Measurements from ENCODE around the gene RNASE1.

RNASE1 gene

GRCh38 chr14:20792556-20792955 lies 10.1 kb downstream of the RNASE1 start:
- no peaks in the 10 kb centered on the region for H3F3A ChIP-seq (ENCODE audit: low read depth)
- no peaks in the 10 kb centered on the region for H3K27me3 ChIP-seq (ENCODE audit: insufficient read depth, low read length, poor library complexity, severe bottlenecking)
- H3K4me1 ChIP-seq (ENCODE audit: insufficient read depth, low read length, poor library complexity, severe bottlenecking), result no peaks in the 10 kb centered on the region
- no peak overlapping the region for H2AFZ ChIP-seq (ENCODE audit: low read length)
- no peak overlapping the region for H3K4me2 ChIP-seq (ENCODE audit: low read depth, low read length, poor library complexity, severe bottlenecking)
- H3K9ac ChIP-seq (ENCODE audit: low read depth, low read length, poor library complexity, severe bottlenecking), result no peak overlapping the region
- H4K20me1 ChIP-seq (ENCODE audit: insufficient read depth, low read length, poor library complexity, severe bottlenecking), result no peaks in the 10 kb centered on the region
- H3K9me3 ChIP-seq (ENCODE audit: insufficient read depth, low read depth, low read length), result no peaks in the 10 kb centered on the region
- H3K4me3 ChIP-seq (ENCODE audit: low read length, poor library complexity, severe bottlenecking), result no peak overlapping the region
- no peaks in the 10 kb centered on the region for H3K79me2 ChIP-seq (ENCODE audit: insufficient read depth, low read length)
- no peaks in the 10 kb centered on the region for H3K36me3 ChIP-seq (ENCODE audit: insufficient read depth, low read length)
- no peaks in the 10 kb centered on the region for H3K9me2 ChIP-seq (replicated peaks; ENCODE audit: low read depth, low read length)
- no peak for TF ChIP-seq CTCF (conservative IDR thresholded peaks at IDR 0.05; ENCODE audit: low read length)
- no peak for TF ChIP-seq EZH2phosphoT487 (IDR thresholded peaks at IDR 0.05; ENCODE audit: borderline replicate concordance)

- H2AFZ ChIP-seq (ENCODE audit: low read length), result no peak overlapping the region; the same call in 1 of the 2 replicates
- no peaks in the 10 kb centered on the region for H4K20me1 ChIP-seq (ENCODE audit: insufficient read depth, low read length, poor library complexity, severe bottlenecking)
- H3K9me3 ChIP-seq (ENCODE audit: insufficient read depth, low read depth, low read length), result no peaks in the 10 kb centered on the region
- H3K4me2 ChIP-seq (ENCODE audit: low read depth, low read length, poor library complexity, severe bottlenecking), result peak overlapping the region; percentile 19
- peaks cover 2% of the 10 kb centered on the region for H3K4me1 ChIP-seq (ENCODE audit: insufficient read depth, low read length, poor library complexity, severe bottlenecking)
- H3K9ac ChIP-seq (ENCODE audit: low read depth, low read length, poor library complexity, severe bottlenecking), result no peak overlapping the region
- H3K36me3 ChIP-seq (ENCODE audit: insufficient read depth, low read length), result no peaks in the 10 kb centered on the region
- H3K4me3 ChIP-seq (ENCODE audit: low read length, poor library complexity, severe bottlenecking), result no peak overlapping the region
- H3K27me3 ChIP-seq (ENCODE audit: insufficient read depth, low read length, poor library complexity, severe bottlenecking), result no peaks in the 10 kb centered on the region
- no peaks in the 10 kb centered on the region for H3K79me2 ChIP-seq (ENCODE audit: insufficient read depth, low read length)
- TF ChIP-seq EZH2phosphoT487 (IDR thresholded peaks at IDR 0.05; ENCODE audit: borderline replicate concordance), result no peak
- H3F3A ChIP-seq (ENCODE audit: low read depth), result no peaks in the 10 kb centered on the region
- no peaks in the 10 kb centered on the region for H3K9me2 ChIP-seq (replicated peaks; ENCODE audit: low read depth, low read length)
Observed at GRCh38 chr14:20791597-20791996, 11.0 kb downstream of the RNASE1 start.

- no peaks in the 10 kb centered on the region for H3K9me2 ChIP-seq (replicated peaks; ENCODE audit: low read depth, low read length)
- H3K4me2 ChIP-seq (ENCODE audit: low read depth, low read length, poor library complexity, severe bottlenecking), result peak overlapping the region; percentile 19
- no peaks in the 10 kb centered on the region for H3F3A ChIP-seq (ENCODE audit: low read depth)
- H3K36me3 ChIP-seq (ENCODE audit: insufficient read depth, low read length), result no peaks in the 10 kb centered on the region
- no peak overlapping the region for H2AFZ ChIP-seq (ENCODE audit: low read length)
- no peaks in the 10 kb centered on the region for H3K27me3 ChIP-seq (ENCODE audit: insufficient read depth, low read length, poor library complexity, severe bottlenecking)
- no peak overlapping the region for H3K9ac ChIP-seq (ENCODE audit: low read depth, low read length, poor library complexity, severe bottlenecking)
- H3K4me3 ChIP-seq (ENCODE audit: low read length, poor library complexity, severe bottlenecking), result no peak overlapping the region
- TF ChIP-seq EZH2phosphoT487 (IDR thresholded peaks at IDR 0.05; ENCODE audit: borderline replicate concordance) (no peak), CTCF (conservative IDR thresholded peaks at IDR 0.05; ENCODE audit: low read length) (no peak)
- no peaks in the 10 kb centered on the region for H4K20me1 ChIP-seq (ENCODE audit: insufficient read depth, low read length, poor library complexity, severe bottlenecking)
- peaks cover 2% of the 10 kb centered on the region for H3K4me1 ChIP-seq (ENCODE audit: insufficient read depth, low read length, poor library complexity, severe bottlenecking)
- no peaks in the 10 kb centered on the region for H3K79me2 ChIP-seq (ENCODE audit: insufficient read depth, low read length)
- no peaks in the 10 kb centered on the region for H3K9me3 ChIP-seq (ENCODE audit: insufficient read depth, low read depth, low read length)
Observed at GRCh38 chr14:20791187-20791586, 11.5 kb downstream of the RNASE1 start.

- no peak overlapping the region for H3K4me3 ChIP-seq (ENCODE audit: low read length, poor library complexity, severe bottlenecking)
- no peak overlapping the region for H2AFZ ChIP-seq (ENCODE audit: low read length)
Observed at GRCh38 chr14:20790464-20791116, 12.1 kb downstream of the RNASE1 start.

More at GRCh38 chr14:20790464-20791116, 12.1 kb downstream of the RNASE1 start:
- Histone ChIP-seq H3K27me3 (ENCODE audit: insufficient read depth, low read length, poor library complexity, severe bottlenecking) (no peaks in the 10 kb centered on the region), H3K9ac (ENCODE audit: low read depth, low read length, poor library complexity, severe bottlenecking) (no peak overlapping the region), H3K4me2 (ENCODE audit: low read depth, low read length, poor library complexity, severe bottlenecking) (peak overlapping the region; percentile 19), H3F3A (ENCODE audit: low read depth) (no peaks in the 10 kb centered on the region), H3K79me2 (ENCODE audit: insufficient read depth, low read length) (no peaks in the 10 kb centered on the region), H3K9me3 (ENCODE audit: insufficient read depth, low read depth, low read length) (no peaks in the 10 kb centered on the region), H3K4me1 (ENCODE audit: insufficient read depth, low read length, poor library complexity, severe bottlenecking) (peaks cover 2% of the 10 kb centered on the region), H3K36me3 (ENCODE audit: insufficient read depth, low read length) (no peaks in the 10 kb centered on the region), H3K9me2 (replicated peaks; ENCODE audit: low read depth, low read length) (no peaks in the 10 kb centered on the region), H4K20me1 (ENCODE audit: insufficient read depth, low read length, poor library complexity, severe bottlenecking) (no peaks in the 10 kb centered on the region)
- TF ChIP-seq CTCF (conservative IDR thresholded peaks at IDR 0.05; ENCODE audit: low read length), result no peak
